ENCODE results near the gene PTAR1.

The PTAR1 gene

GRCh38 chr9:69667306-69667705 lies 92.5 kb downstream of the PTAR1 start:
- Histone ChIP-seq H4K20me1 (ENCODE audit: insufficient read depth, low read length) (no peaks in the 10 kb centered on the region), H3F3A (ENCODE audit: insufficient read depth, low read length) (no peaks in the 10 kb centered on the region), H3K9ac (ENCODE audit: low read length) (no peak overlapping the region), H3K4me2 (ENCODE audit: low read depth, low read length) (no peak overlapping the region), H2AFZ (ENCODE audit: low read length) (no peak overlapping the region), H3K27ac (ENCODE audit: low read length) (no peak overlapping the region), H3K4me3 (ENCODE audit: low read length) (no peak overlapping the region), H3K36me3 (replicated peaks; ENCODE audit: insufficient read depth, low read length) (no peaks in the 10 kb centered on the region), H3K79me2 (ENCODE audit: low read length) (no peaks in the 10 kb centered on the region), H3K4me1 (ENCODE audit: low read length) (no peaks in the 10 kb centered on the region), H3K9me2 (replicated peaks; ENCODE audit: insufficient read depth, low read length) (no peaks in the 10 kb centered on the region), H3K27me3 (replicated peaks; ENCODE audit: insufficient read depth, low read length) (no peaks in the 10 kb centered on the region), H3K9me3 (replicated peaks; ENCODE audit: insufficient read depth, low read length) (no peaks in the 10 kb centered on the region)
- TF ChIP-seq EZH2 (optimal IDR thresholded peaks at IDR 0.05; ENCODE audit: low read depth, low read length) (no peak), CTCF (IDR thresholded peaks at IDR 0.05; ENCODE audit: low read length) (no peak), EZH2phosphoT487 (IDR thresholded peaks at IDR 0.05; ENCODE audit: low read length) (no peak)
- no peak for DNase-seq

- DNase-seq: no peak
- H3K79me2 ChIP-seq (ENCODE audit: low read length): no peaks in the 10 kb centered on the region
- no peak overlapping the region for H3K27ac ChIP-seq (ENCODE audit: low read length)
- no peaks in the 10 kb centered on the region for H3K9me3 ChIP-seq (replicated peaks; ENCODE audit: insufficient read depth, low read length)
- no peaks in the 10 kb centered on the region for H3K36me3 ChIP-seq (replicated peaks; ENCODE audit: insufficient read depth, low read length)
- H4K20me1 ChIP-seq (ENCODE audit: insufficient read depth, low read length): no peaks in the 10 kb centered on the region
- TF ChIP-seq EZH2 (optimal IDR thresholded peaks at IDR 0.05; ENCODE audit: low read depth, low read length) (no peak), EZH2phosphoT487 (IDR thresholded peaks at IDR 0.05; ENCODE audit: low read length) (no peak), CTCF (IDR thresholded peaks at IDR 0.05; ENCODE audit: low read length) (no peak)
- no peaks in the 10 kb centered on the region for H3K9me2 ChIP-seq (replicated peaks; ENCODE audit: insufficient read depth, low read length)
- H3F3A ChIP-seq (ENCODE audit: insufficient read depth, low read length): no peaks in the 10 kb centered on the region
- H3K27me3 ChIP-seq (replicated peaks; ENCODE audit: insufficient read depth, low read length): no peaks in the 10 kb centered on the region
- no peaks in the 10 kb centered on the region for H3K4me1 ChIP-seq (ENCODE audit: low read length)
- H3K4me3 ChIP-seq (ENCODE audit: low read length): no peak overlapping the region
- H3K9ac ChIP-seq (ENCODE audit: low read length): no peak overlapping the region
- H2AFZ ChIP-seq (ENCODE audit: low read length): no peak overlapping the region
- no peak overlapping the region for H3K4me2 ChIP-seq (ENCODE audit: low read depth, low read length)
Measured at GRCh38 chr9:69660304-69660703, 99.5 kb downstream of the PTAR1 start.

Data from MM.1S (cell line).